GM23338 (cell line): ENCODE measurements around the gene GTF2E1. TPM values are rescaled to one million over a fixed set of nuclear protein-coding genes. Genes with fewer than 3 reads are reported as not detected.

ENCODE experiments used
- ATAC-seq: fragments of 200-7000 bp; cut with Tn5 transposase; 3 replicates; pipeline ENCODE4 v1.9.1; 2020
- DNase-seq: peaks from one replicate; pipeline ENCODE4 v3.0.0-alpha.2; 2015; ENCODE audit warnings: low spot score
- H2AFZ ChIP-seq: fragments of 200-600 bp; sonication (generic); 2 replicates; pipeline ENCODE4 v1.8.0; 2016; ENCODE audit warnings: antibody characterized with exemption, mild to moderate bottlenecking, moderate library complexity
- H3F3A ChIP-seq: fragments of 200-600 bp; sonication (generic); replicated peaks from 2 replicates; pipeline ENCODE4 v1.8.0; 2017; ENCODE audit warnings: antibody characterized with exemption, mixed run types, low read depth
- H3K27ac ChIP-seq: fragments of 200-600 bp; sonication (generic); 2 replicates; pipeline ENCODE4 v1.6.1; 2016; ENCODE audit warnings: low read depth
- H3K27me3 ChIP-seq: fragments of 200-600 bp; sonication (generic); 2 replicates; pipeline ENCODE4 v1.8.0; 2016; ENCODE audit warnings: mild to moderate bottlenecking, mixed run types, moderate library complexity; ENCODE audit not compliant: insufficient read depth
- H3K36me3 ChIP-seq: fragments of 200-600 bp; sonication (generic); 2 replicates; pipeline ENCODE4 v1.8.0; 2016; ENCODE audit warnings: mild to moderate bottlenecking; ENCODE audit not compliant: insufficient read depth
- H3K4me1 ChIP-seq: fragments of 200-600 bp; sonication (generic); 2 replicates; pipeline ENCODE4 v1.8.0; 2016; ENCODE audit warnings: mild to moderate bottlenecking, moderate library complexity; ENCODE audit not compliant: insufficient read depth
- H3K4me2 ChIP-seq: fragments of 200-600 bp; sonication (generic); 2 replicates; pipeline ENCODE4 v1.7.1; 2017; ENCODE audit warnings: mixed run types
- H3K4me3 ChIP-seq: fragments of 200-600 bp; sonication (generic); 2 replicates; pipeline ENCODE4 v1.6.1; 2016; ENCODE audit warnings: mixed run types
- H3K79me2 ChIP-seq: fragments of 200-600 bp; sonication (generic); replicated peaks from 2 replicates; pipeline ENCODE4 v1.8.0; 2017; ENCODE audit warnings: mild to moderate bottlenecking; ENCODE audit not compliant: insufficient read depth
- H3K9me2 ChIP-seq: fragments of 200-600 bp; sonication (generic); 2 replicates; pipeline ENCODE4 v1.8.0; 2017; ENCODE audit not compliant: insufficient read depth
- H4K20me1 ChIP-seq: fragments of 200-600 bp; sonication (generic); replicated peaks from 2 replicates; pipeline ENCODE4 v1.8.0; 2017; ENCODE audit warnings: mild to moderate bottlenecking; ENCODE audit not compliant: insufficient read depth
- H3K27ac Mint-ChIP-seq: 2 replicates; pipeline ENCODE4 v1.8.0; 2020; ENCODE audit warnings: inconsistent platforms, mild to moderate bottlenecking, moderate library complexity, mixed read lengths
- H3K27me3 Mint-ChIP-seq: 3 replicates; pipeline ENCODE4 v1.8.0; 2022; ENCODE audit warnings: low read depth, mild to moderate bottlenecking, moderate library complexity, mixed read lengths, inconsistent platforms; ENCODE audit not compliant: insufficient read depth, poor library complexity
- H3K36me3 Mint-ChIP-seq: 3 replicates; pipeline ENCODE4 v1.8.0; 2021; ENCODE audit warnings: low read depth, mild to moderate bottlenecking, inconsistent platforms, moderate library complexity, mixed read lengths
- H3K4me1 Mint-ChIP-seq: 3 replicates; pipeline ENCODE4 v1.8.0; 2020; ENCODE audit warnings: mild to moderate bottlenecking, inconsistent platforms, mixed read lengths
- H3K4me3 Mint-ChIP-seq: 3 replicates; pipeline ENCODE4 v1.8.0; 2021; ENCODE audit warnings: moderate library complexity, mild to moderate bottlenecking, inconsistent platforms, mixed read lengths
- H3K9me3 Mint-ChIP-seq: 3 replicates; pipeline ENCODE4 v1.8.0; 2020; ENCODE audit warnings: moderate library complexity, mild to moderate bottlenecking, inconsistent platforms, mixed read lengths
- CREB1 ChIP-seq: fragments of 250-450 bp; sonication (Bioruptor Pico); IDR thresholded peaks from 2 replicates; pipeline ENCODE4 v1.5.0; 2020; ENCODE audit warnings: low read depth, mild to moderate bottlenecking, moderate library complexity
- CTCF ChIP-seq, 2 experiments: fragments of 200-600 bp in 1 of 2; sonication (generic) in 1 of 2; conservative IDR thresholded peaks; 2 replicates each; pipeline versions ENCODE4 v1.5.1 to v1.6.1; 2016 to 2017; ENCODE audit warnings: antibody characterized with exemption in 2 of 2, low read depth in 2 of 2, mild to moderate bottlenecking in 2 of 2, moderate library complexity in 1 of 2
- EZH2 ChIP-seq: fragments of 200-600 bp; sonication (generic); IDR thresholded peaks from one replicate; pipeline ENCODE4 v1.8.0; 2017; ENCODE audit warnings: antibody characterized with exemption, mild to moderate bottlenecking, low read depth; ENCODE audit not compliant: unreplicated experiment
- EZH2phosphoT487 ChIP-seq: fragments of 200-600 bp; sonication (generic); IDR thresholded peaks from one replicate; pipeline ENCODE4 v1.8.1; 2018; ENCODE audit warnings: antibody characterized with exemption; ENCODE audit not compliant: unreplicated experiment
- JUNB ChIP-seq: IDR thresholded peaks from one replicate; pipeline ENCODE4 v1.6.1; 2016; ENCODE audit warnings: antibody characterized with exemption; ENCODE audit not compliant: unreplicated experiment
- NANOG ChIP-seq: IDR thresholded peaks from 2 replicates; pipeline ENCODE4 v1.6.1; 2016; ENCODE audit warnings: antibody characterized with exemption, borderline replicate concordance
- POLR2AphosphoS5 ChIP-seq: IDR thresholded peaks from 2 replicates; pipeline ENCODE4 v1.6.1; 2016; ENCODE audit warnings: antibody characterized with exemption, low read depth
- REST ChIP-seq: IDR thresholded peaks from one replicate; pipeline ENCODE4 v1.6.1; 2018; ENCODE audit warnings: antibody characterized with exemption; ENCODE audit not compliant: unreplicated experiment
- ZNF114 ChIP-seq: fragments of 250-450 bp; sonication (Bioruptor Pico); IDR thresholded peaks from 2 replicates; pipeline ENCODE4 v1.5.0; 2020; ENCODE audit warnings: mild to moderate bottlenecking, moderate library complexity
- ZNF331 ChIP-seq: fragments of 250-450 bp; sonication (Bioruptor Pico); IDR thresholded peaks from 2 replicates; pipeline ENCODE4 v1.5.0; 2020; ENCODE audit warnings: low read depth, mild to moderate bottlenecking, moderate library complexity
- ZNF462 ChIP-seq: fragments of 250-450 bp; sonication (Bioruptor Pico); IDR thresholded peaks from 2 replicates; pipeline ENCODE4 v1.5.0; 2020; ENCODE audit warnings: mild to moderate bottlenecking, moderate library complexity
- polyA plus RNA-seq: library from polyadenylated mRNA; unstranded; fragments of >200 nt; fragmentation: Nextera tagmentation; extraction: Ambion mirVana; gene quantifications from 2 replicates; pipeline ENCODE4 v1.2.1, GENCODE V29; 2016
- total RNA-seq: library from RNA; depleted of rRNA; stranded (reverse); fragments of >200 nt; shearing (Covaris generic); gene quantifications from 2 replicates; pipeline ENCODE4 v1.2.3, GENCODE V29; 2014

Gene GTF2E1
- total and polyA plus RNA-seq, 2 experiments from 2014 or later = 24.3 to 69.0 TPM

- Mint-ChIP-seq H3K9me3 (no peaks in the 10 kb centered on the region; the same call in 1 of the 3 replicates), H3K36me3 (peaks cover 21% of the 10 kb centered on the region; the same call in 2 of the 3 replicates), H3K4me1 (peaks cover 2% of the 10 kb centered on the region; the same call in 2 of the 3 replicates), H3K27me3 (peaks cover 2% of the 10 kb centered on the region), H3K27ac (no peak overlapping the region), H3K4me3 (no peak overlapping the region)
- no peak for TF ChIP-seq EZH2
- TF ChIP-seq NANOG = no peak
- TF ChIP-seq EZH2phosphoT487 = no peak
- no peak for TF ChIP-seq CREB1 (CRISPR knock-in tag)
- no peak for TF ChIP-seq ZNF462 (CRISPR knock-in tag)
- TF ChIP-seq ZNF114 (CRISPR knock-in tag) = no peak
- TF ChIP-seq CTCF (conservative IDR thresholded peaks at IDR 0.05; ENCODE audit: low read depth in 2 of 2) = no peak
- no peak for TF ChIP-seq POLR2AphosphoS5
- TF ChIP-seq REST = no peak
- no peak for TF ChIP-seq JUNB
- TF ChIP-seq ZNF331 = no peak
- Histone ChIP-seq H3K4me3 (no peak overlapping the region), H3K4me2 (no peak overlapping the region), H3K79me2 (no peaks in the 10 kb centered on the region), H3K4me1 (no peaks in the 10 kb centered on the region), H2AFZ (no peak overlapping the region), H3F3A (no peaks in the 10 kb centered on the region), H3K36me3 (no peaks in the 10 kb centered on the region), H4K20me1 (no peaks in the 10 kb centered on the region), H3K27me3 (no peaks in the 10 kb centered on the region), H3K27ac (no peak overlapping the region), H3K9me2 (no peaks in the 10 kb centered on the region)
- DNase-seq = no peak
- no peak for ATAC-seq
Observed at GRCh38 chr3:120706950-120707349, 35.6 kb upstream of the GTF2E1 start.
